K562 (cell line): Measurements from ENCODE around the gene MICALL2. TPM values are rescaled to one million over a fixed set of nuclear protein-coding genes. Genes with fewer than 3 reads are reported as not detected.

ENCODE experiments used
- ATAC-seq: fragments of 200-7000 bp; cut with Tn5 transposase; 3 replicates; pipeline ENCODE4 v1.9.1; 2020; ENCODE audit warnings: moderate library complexity
- BruUV-seq: library from RNA; stranded (reverse); fragments of 400-500 nt; replicated peaks from 2 replicates; lab custom pipeline; 2021; lab: Mats Ljungman, UMichigan
- CTCF ChIA-PET: fragments of 300-600 bp; formaldehyde crosslinking; extraction: SDS; loops from one replicate; lab custom pipeline; 2021; ENCODE audit warnings: low intra/inter-chr PET ratio; lab: Yijun Ruan, JAX
- POLR2A ChIA-PET: fragments of 300-600, 350-650 bp; sonication (Branson Sonifier 250); formaldehyde crosslinking; extraction: SDS; loops from one replicate; lab custom pipeline; 2021; ENCODE audit warnings: antibody characterized with exemption, inconsistent platforms; lab: Yijun Ruan, JAX
- DNase-seq, 4 experiments: peaks; one replicate each; pipeline versions ENCODE4 v3.0.0 to v3.0.0-alpha.2; 2011 to 2018; ENCODE audit warnings: low spot score in 3 of 4, mixed read lengths in 3 of 4; ENCODE audit errors: extremely low read depth in 1 of 4
- FAIRE-seq: peaks from 2 replicates; lab custom pipeline; 2011; peaks lifted over from hg19 to GRCh38; lab: Jason Lieb, UNC
- H2AFZ ChIP-seq: 2 replicates; pipeline ENCODE4 v1.6.0; 2011; ENCODE audit warnings: low read depth, low read length, control low read depth, inconsistent platforms
- H3K27ac ChIP-seq: fragments of 200-600 bp; 3 replicates; pipeline ENCODE4 v1.8.0; 2011; ENCODE audit warnings: low read depth, mild to moderate bottlenecking, control low read depth, inconsistent platforms, low read length, moderate library complexity, mixed read lengths; ENCODE audit errors: extremely low read depth
- H3K27me3 ChIP-seq, 2 experiments: fragments of 300-600 bp in 1 of 2; 2 replicates in 1 of 2; 3 replicates in 1 of 2; pipeline versions ENCODE4 v1.6.0 to v1.8.0; 2011; ENCODE audit warnings: inconsistent platforms in 2 of 2, low read length in 2 of 2, mild to moderate bottlenecking in 1 of 2, mixed read lengths in 1 of 2, moderate library complexity in 1 of 2; ENCODE audit not compliant: control insufficient read depth in 2 of 2, insufficient read depth in 2 of 2
- H3K36me3 ChIP-seq: fragments of 300-600 bp; 3 replicates; pipeline ENCODE4 v1.8.0; 2011; ENCODE audit warnings: mild to moderate bottlenecking, low read length, inconsistent platforms; ENCODE audit not compliant: control insufficient read depth, insufficient read depth
- H3K4me1 ChIP-seq, 2 experiments: fragments of 200-600 bp in 1 of 2; replicated peaks in 1 of 2; 2 replicates in 1 of 2; 3 replicates in 1 of 2; pipeline versions ENCODE4 v1.5.1 to v1.8.0; 2011; ENCODE audit warnings: inconsistent platforms in 2 of 2, low read length in 2 of 2, mild to moderate bottlenecking in 1 of 2, mixed read lengths in 1 of 2, moderate library complexity in 1 of 2; ENCODE audit not compliant: control insufficient read depth in 2 of 2, insufficient read depth in 2 of 2
- H3K4me2 ChIP-seq: 2 replicates; pipeline ENCODE4 v1.6.1; 2011; ENCODE audit warnings: low read length, control low read depth, inconsistent platforms, mixed read lengths; ENCODE audit not compliant: insufficient read depth
- H3K4me3 ChIP-seq: fragments of 200-600 bp; sonication (generic), shearing (Covaris generic); 2 replicates; pipeline ENCODE4 v1.5.1; 2016; ENCODE audit warnings: control low read depth, inconsistent platforms
- H3K79me2 ChIP-seq: fragments of 200-600 bp; 3 replicates; pipeline ENCODE4 v1.8.0; 2011; ENCODE audit warnings: low read length, inconsistent platforms; ENCODE audit not compliant: control insufficient read depth, insufficient read depth
- H3K9ac ChIP-seq, 2 experiments: 2 replicates each; pipeline versions ENCODE4 v1.6.0 to v1.6.1; 2011; ENCODE audit warnings: low read depth in 2 of 2, low read length in 2 of 2, control low read depth in 1 of 2, inconsistent platforms in 1 of 2, mild to moderate bottlenecking in 1 of 2, mixed read lengths in 1 of 2; ENCODE audit not compliant: insufficient read depth in 1 of 2
- H3K9me1 ChIP-seq: one replicate; pipeline ENCODE4 v1.6.0; 2011; ENCODE audit warnings: inconsistent platforms, mild to moderate bottlenecking, low read length, moderate library complexity; ENCODE audit not compliant: control insufficient read depth, insufficient read depth
- H3K9me3 ChIP-seq: replicated peaks from 2 replicates; pipeline ENCODE4 v1.5.1; 2011; ENCODE audit warnings: low read depth, low read length, inconsistent platforms; ENCODE audit not compliant: control insufficient read depth, insufficient read depth
- H4K20me1 ChIP-seq: replicated peaks from 2 replicates; pipeline ENCODE4 v1.6.1; 2011; ENCODE audit warnings: low read length, inconsistent platforms, mixed read lengths; ENCODE audit not compliant: control insufficient read depth, insufficient read depth
- ASH1L ChIP-seq: fragments of 450-650 bp; IDR thresholded peaks from 2 replicates; pipeline ENCODE4 v1.6.1; 2018; ENCODE audit warnings: borderline replicate concordance, mild to moderate bottlenecking, low read depth; ENCODE audit not compliant: partially characterized antibody
- ATF1 ChIP-seq, 2 experiments: fragments of 450-650 bp in 1 of 2; IDR thresholded peaks; 2 replicates each; pipeline ENCODE4 v1.6.1; 2016; ENCODE audit warnings: missing compliant biosample characterization in 1 of 2, missing genetic modification characterization in 1 of 2
- FIP1L1 ChIP-seq: fragments of 200-400 bp; formaldehyde crosslinking; IDR thresholded peaks from 2 replicates; pipeline ENCODE4 v1.6.1; 2018; ENCODE audit warnings: mild to moderate bottlenecking, low read depth, low read length; ENCODE audit not compliant: poor library complexity, severe bottlenecking
- FOXJ3 ChIP-seq: sonication (generic); formaldehyde crosslinking; IDR thresholded peaks from 2 replicates; pipeline ENCODE4 v1.4.0; 2020; ENCODE audit warnings: mild to moderate bottlenecking, missing genetic modification reagents
- HDAC2 ChIP-seq: fragments of 450-650 bp; IDR thresholded peaks from 2 replicates; pipeline ENCODE4 v1.6.1; 2016; ENCODE audit warnings: mild to moderate bottlenecking
- HSF4 ChIP-seq: fragments of 250-450 bp; sonication (Bioruptor Pico); IDR thresholded peaks from 2 replicates; pipeline ENCODE4 v2.1.2; 2022; ENCODE audit warnings: mild to moderate bottlenecking, moderate library complexity, borderline replicate concordance
- NCOR1 ChIP-seq: fragments of 450-650 bp; IDR thresholded peaks from 2 replicates; pipeline ENCODE4 v1.6.1; 2016; ENCODE audit warnings: mild to moderate bottlenecking, moderate library complexity
- RBM25 ChIP-seq: fragments of 200-400 bp; formaldehyde crosslinking; IDR thresholded peaks from 2 replicates; pipeline ENCODE4 v1.6.1; 2018; ENCODE audit warnings: low read length, low read depth, moderate library complexity; ENCODE audit not compliant: severe bottlenecking
- SNRNP70 ChIP-seq: fragments of 200-400 bp; formaldehyde crosslinking; optimal IDR thresholded peaks from 2 replicates; pipeline ENCODE3; 2017; ENCODE audit warnings: low read depth, low read length
- TEAD1 ChIP-seq, 2 experiments: fragments of 450-650 bp in 1 of 2; sonication (generic) in 1 of 2; formaldehyde crosslinking; IDR thresholded peaks; 2 replicates each; pipeline versions ENCODE4 v1.4.0 to v1.8.0; 2020 to 2022; ENCODE audit warnings: mild to moderate bottlenecking in 2 of 2, missing genetic modification reagents in 1 of 2
- TGIF2 ChIP-seq: sonication (generic); formaldehyde crosslinking; IDR thresholded peaks from 2 replicates; pipeline ENCODE4 v1.8.1; 2022; ENCODE audit warnings: mild to moderate bottlenecking, missing genetic modification reagents, moderate library complexity
- XRCC5 ChIP-seq: fragments of 200-400 bp; formaldehyde crosslinking; IDR thresholded peaks from 2 replicates; pipeline ENCODE4 v1.6.1; 2017; ENCODE audit warnings: low read depth, mild to moderate bottlenecking, low read length
- ZNF224 ChIP-seq: sonication (generic); formaldehyde crosslinking; IDR thresholded peaks from 2 replicates; pipeline ENCODE4 v1.8.0; 2022; ENCODE audit warnings: mild to moderate bottlenecking, missing genetic modification reagents
- ZNF232 ChIP-seq: sonication (generic); formaldehyde crosslinking; IDR thresholded peaks from 2 replicates; pipeline ENCODE4 v1.8.0; 2022; ENCODE audit warnings: mild to moderate bottlenecking, missing genetic modification reagents
- ZNF695 ChIP-seq: fragments of 450-650 bp; formaldehyde crosslinking; IDR thresholded peaks from 2 replicates; pipeline ENCODE4 v1.4.0; 2020; ENCODE audit warnings: mild to moderate bottlenecking, moderate library complexity
- ZNF717 ChIP-seq: fragments of 250-450 bp; sonication (Bioruptor Pico); IDR thresholded peaks from 2 replicates; pipeline ENCODE4 v1.5.0; 2021
- WGBS: fragments of 100-300 bp; shearing (Covaris generic); methylation state at CpG from one replicate; pipeline ENCODE4 v1.1.6; 2016; ENCODE audit warnings: low coverage, mixed read lengths; ENCODE audit not compliant: insufficient coverage; ENCODE audit errors: missing lambda C conversion rate; 5-methylcytosine and 5-hydroxymethylcytosine counted together
- in situ Hi-C: fragments of 300-500 bp; cut with MboI; formaldehyde crosslinking; loops from 4 replicates; pipeline ENCODE4 v1.15.0; 2018; ENCODE audit warnings: inconsistent platforms, mixed read lengths
- intact Hi-C: fragments of 100-400 bp; cut with micrococcal nuclease; formaldehyde crosslinking; loops from 2 replicates; pipeline ENCODE4 v1.14.2; 2022
- polyA plus RNA-seq, 8 experiments: library from polyadenylated mRNA; depleted of rRNA in 4 of 8; stranded (reverse) in 5 of 8; unstranded in 3 of 8; fragments of >200 nt; fragmentation: Nextera tagmentation in 2 of 8; fragmentation: Illumina TruSeq in 1 of 8; extraction: Ambion mirVana in 2 of 8; extraction: Trizol in 1 of 8; gene quantifications; 2 replicates each; pipeline versions ENCODE4 v1.2.1 to v1.2.3, GENCODE V29; 2011 to 2014; ENCODE audit warnings: inconsistent platforms in 1 of 8, missing spikeins in 1 of 8
- total RNA-seq, 7 experiments: library from RNA; depleted of rRNA in 6 of 7; stranded (reverse); fragments of >200 nt in 6 of 7; fragmentation: Illumina TruSeq in 2 of 7; extraction: Trizol in 2 of 7; gene quantifications; 2 replicates each; pipeline versions ENCODE4 v1.2.1 to v1.2.3, GENCODE V29; 2011 to 2021; ENCODE audit warnings: low replicate concordance in 1 of 7
- TF ChIP-seq, protein P1 (sequence below): fragments of 450-650 bp; IDR thresholded peaks from one replicate; pipeline ENCODE4 v1.6.1; 2018; ENCODE audit warnings: mild to moderate bottlenecking, moderate library complexity; ENCODE audit not compliant: partially characterized antibody

MICALL2 gene
- total and polyA plus RNA-seq, 9 of the 15 experiments (the other 6 are each of a cell fraction or from before 2014, with no cell fraction given): 1.8 to 103 (median 17.0) TPM

DNA sequence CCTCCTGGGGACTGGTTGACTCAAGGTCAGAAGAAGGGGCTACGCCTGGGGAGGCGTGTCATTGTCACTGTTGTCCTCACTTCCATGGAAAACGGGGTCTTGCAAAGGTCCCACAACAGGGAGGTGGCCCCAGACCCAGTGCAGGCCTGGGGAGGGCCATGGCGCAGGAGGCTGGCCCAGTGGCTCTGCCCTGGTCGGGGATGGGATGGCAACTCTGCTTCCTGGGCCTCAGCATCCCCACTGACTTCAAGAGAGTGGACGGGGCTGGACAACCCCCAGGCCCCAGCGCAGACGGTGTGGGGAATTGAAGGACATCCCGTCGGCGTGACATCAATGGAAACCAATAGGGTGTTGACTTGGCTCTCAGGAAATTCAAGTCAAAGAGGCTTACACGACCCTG lies 35.2 kb downstream of the MICALL2 start:
- Histone ChIP-seq H3K4me1 (peaks cover 7 to 51% of the 10 kb centered on the region in 2 experiments; a peak in 4 of 5 replicates), H3K27ac (no peak overlapping the region), H3K9ac (peak overlapping the region in 1 of 2 experiments; percentile 23; a peak in 1 of 4 replicates), H2AFZ (no peak overlapping the region)
- POLR2A ChIA-PET: no interaction called here
- in situ Hi-C loops: no loop called here
- no TSS peak for BruUV-seq
- FAIRE-seq: no peak
- TF ChIP-seq SNRNP70 (no peak), NCOR1 (no peak), ASH1L (no peak), FIP1L1 (no peak), ZNF232 (no peak), HDAC2 (no peak), XRCC5 (no peak), TGIF2 (CRISPR knock-in tag) (no peak), ZNF224 (no peak), TEAD1 (CRISPR knock-in tag; IDR thresholded peaks at IDR 0.05) (no peak), FOXJ3 (CRISPR knock-in tag) (no peak), RBM25 (no peak), HSF4 (CRISPR knock-in tag) (no peak), ZNF717 (CRISPR knock-in tag) (no peak), ZNF695 (CRISPR knock-in tag) (no peak), ATF1 (CRISPR knock-in tag; IDR thresholded peaks at IDR 0.05) (no peak), ATF1 (tag; IDR thresholded peaks at IDR 0.05) (no peak)
- TF ChIP-seq, protein P1, sequence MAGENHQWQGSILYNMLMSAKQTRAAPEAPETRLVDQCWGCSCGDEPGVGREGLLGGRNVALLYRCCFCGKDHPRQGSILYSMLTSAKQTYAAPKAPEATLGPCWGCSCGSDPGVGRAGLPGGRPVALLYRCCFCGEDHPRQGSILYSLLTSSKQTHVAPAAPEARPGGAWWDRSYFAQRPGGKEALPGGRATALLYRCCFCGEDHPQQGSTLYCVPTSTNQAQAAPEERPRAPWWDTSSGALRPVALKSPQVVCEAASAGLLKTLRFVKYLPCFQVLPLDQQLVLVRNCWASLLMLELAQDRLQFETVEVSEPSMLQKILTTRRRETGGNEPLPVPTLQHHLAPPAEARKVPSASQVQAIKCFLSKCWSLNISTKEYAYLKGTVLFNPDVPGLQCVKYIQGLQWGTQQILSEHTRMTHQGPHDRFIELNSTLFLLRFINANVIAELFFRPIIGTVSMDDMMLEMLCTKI: no peak
- TF ChIP-seq, all 486 proteins: peak for 0
- CTCF ChIA-PET: no interaction called here
- Histone ChIP-seq H3K27me3 (peaks cover 0 to 14% of the 10 kb centered on the region in 2 experiments; a peak in 3 of 5 replicates), H3K4me3 (no peak overlapping the region), H3K36me3 (no peaks in the 10 kb centered on the region), H3K9me1 (no peaks in the 10 kb centered on the region), H4K20me1 (no peaks in the 10 kb centered on the region), H3K9me3 (no peaks in the 10 kb centered on the region), H3K79me2 (no peaks in the 10 kb centered on the region), H3K4me2 (no peak overlapping the region)
- no peak for DNase-seq
- no peak for ATAC-seq
- intact Hi-C loops: no loop called here
- 52% methylated on average over 10 of the region's 12 CpGs for WGBS
